Endothelial cell of umbilical vein (primary cell): ENCODE measurements around the gene PFKL. TPM values are rescaled to one million over a fixed set of nuclear protein-coding genes. Genes with fewer than 3 reads are reported as not detected.

ENCODE experiments used
- BruUV-seq: library from RNA; stranded (reverse); fragments of 400-500 nt; replicated peaks from 2 replicates; lab custom pipeline; 2021; lab: Mats Ljungman, UMichigan
- CTCF ChIA-PET: fragments of 300-600, 350-600 bp; sonication (Branson Sonifier 250); formaldehyde crosslinking; loops from one replicate; lab custom pipeline; 2021; ENCODE audit warnings: antibody characterized with exemption, inconsistent platforms; lab: Charles Lee
- POLR2A ChIA-PET: fragments of 300-600, 350-600 bp; sonication (Branson Sonifier 250); formaldehyde crosslinking; loops from one replicate; lab custom pipeline; 2021; ENCODE audit warnings: antibody characterized with exemption, inconsistent platforms; lab: Charles Lee
- DNase-seq: peaks from one replicate; pipeline ENCODE4 v3.0.0-alpha.2; 2011; ENCODE audit warnings: low read depth, low spot score
- FAIRE-seq: peaks from 2 replicates; lab custom pipeline; 2011; peaks lifted over from hg19 to GRCh38; lab: Jason Lieb, UNC
- H2AFZ ChIP-seq: 2 replicates; pipeline ENCODE4 v1.6.0; 2012; ENCODE audit warnings: low read depth, low read length, control low read depth, inconsistent platforms
- H3K27ac ChIP-seq: 2 replicates; pipeline ENCODE4 v1.5.1; 2011; ENCODE audit warnings: low read depth, mild to moderate bottlenecking, control low read depth, low read length, moderate library complexity; ENCODE audit not compliant: insufficient read depth
- H3K27me3 ChIP-seq, 2 experiments: 2 replicates each; pipeline versions ENCODE4 v1.6.0 to v1.6.1; 2011; ENCODE audit warnings: low read length in 2 of 2, mixed read lengths in 1 of 2; ENCODE audit not compliant: control insufficient read depth in 2 of 2, insufficient read depth in 2 of 2
- H3K36me3 ChIP-seq, 2 experiments: 2 replicates in 1 of 2; 3 replicates in 1 of 2; pipeline ENCODE4 v1.5.1; 2011; ENCODE audit warnings: low read length in 2 of 2, mild to moderate bottlenecking in 1 of 2, moderate library complexity in 1 of 2; ENCODE audit not compliant: control insufficient read depth in 2 of 2, insufficient read depth in 2 of 2; ENCODE audit errors: extremely low read depth in 1 of 2
- H3K4me1 ChIP-seq: 3 replicates; pipeline ENCODE4 v1.5.1; 2011; ENCODE audit warnings: mild to moderate bottlenecking, low read length; ENCODE audit not compliant: control insufficient read depth, insufficient read depth; ENCODE audit errors: extremely low read depth
- H3K4me2 ChIP-seq: 2 replicates; pipeline ENCODE4 v1.6.1; 2011; ENCODE audit warnings: low read length, control low read depth, mixed read lengths; ENCODE audit not compliant: insufficient read depth
- H3K4me3 ChIP-seq, 3 experiments: fragments of 200-600 bp in 1 of 3; sonication (generic), shearing (Covaris generic) in 1 of 3; replicated peaks in 1 of 3; 2 replicates each; pipeline ENCODE4 v1.5.1; 2011 to 2016; ENCODE audit warnings: control low read depth in 3 of 3, low read length in 3 of 3, mild to moderate bottlenecking in 2 of 3, inconsistent platforms in 1 of 3, low read depth in 1 of 3, moderate library complexity in 1 of 3; ENCODE audit not compliant: insufficient read depth in 1 of 3
- H3K79me2 ChIP-seq: 2 replicates; pipeline ENCODE4 v1.6.0; 2012; ENCODE audit warnings: low read length, inconsistent platforms; ENCODE audit not compliant: control insufficient read depth, insufficient read depth
- H3K9ac ChIP-seq: replicated peaks from 2 replicates; pipeline ENCODE3; 2011; ENCODE audit warnings: low read length, control low read depth; ENCODE audit not compliant: insufficient read depth; ENCODE audit errors: extremely low read depth
- H3K9me1 ChIP-seq: replicated peaks from 3 replicates; pipeline ENCODE4 v1.6.0; 2011; ENCODE audit warnings: mild to moderate bottlenecking, low read length; ENCODE audit not compliant: control insufficient read depth, insufficient read depth; ENCODE audit errors: extremely low read depth
- H3K9me3 ChIP-seq: replicated peaks from 2 replicates; pipeline ENCODE4 v1.5.1; 2012; ENCODE audit warnings: low read length, inconsistent platforms; ENCODE audit not compliant: control insufficient read depth, insufficient read depth
- H4K20me1 ChIP-seq: replicated peaks from 2 replicates; pipeline ENCODE3; 2011; ENCODE audit warnings: mild to moderate bottlenecking, low read length; ENCODE audit not compliant: control insufficient read depth, insufficient read depth; ENCODE audit errors: extremely low read depth
- CTCF ChIP-seq, 2 donors: IDR thresholded peaks; 1 replicate in 1 of 2; 2 replicates in 1 of 2; pipeline ENCODE4 v1.5.1; 2011; ENCODE audit warnings: low read length in 2 of 2, mild to moderate bottlenecking in 2 of 2, moderate library complexity in 2 of 2, control low read depth in 1 of 2, inconsistent platforms in 1 of 2, low read depth in 1 of 2; ENCODE audit not compliant: insufficient read depth in 1 of 2; ENCODE audit errors: extremely low read depth in 1 of 2
- EZH2 ChIP-seq: IDR thresholded peaks from 2 replicates; pipeline ENCODE4 v1.6.1; 2012; ENCODE audit warnings: borderline replicate concordance, low read depth, mild to moderate bottlenecking, moderate library complexity, low read length, inconsistent platforms; ENCODE audit not compliant: severe bottlenecking
- FOS ChIP-seq: IDR thresholded peaks from 2 replicates; pipeline ENCODE4 v1.6.1; 2011; ENCODE audit warnings: mild to moderate bottlenecking, low read length, moderate library complexity, borderline replicate concordance; ENCODE audit not compliant: insufficient read depth
- GATA2 ChIP-seq: IDR thresholded peaks from 2 replicates; pipeline ENCODE4 v1.7.0; 2011; ENCODE audit warnings: low read depth, mild to moderate bottlenecking, moderate library complexity, mixed read lengths, low read length; ENCODE audit not compliant: insufficient read length, insufficient read depth
- JUN ChIP-seq: IDR thresholded peaks from 2 replicates; pipeline ENCODE4 v1.6.1; 2011; ENCODE audit warnings: borderline replicate concordance, low read depth; ENCODE audit not compliant: insufficient read length, insufficient read depth
- MAX ChIP-seq: IDR thresholded peaks from 2 replicates; pipeline ENCODE4 v1.6.1; 2011; ENCODE audit not compliant: insufficient read depth, insufficient read length
- MYC ChIP-seq: IDR thresholded peaks from one replicate; pipeline ENCODE4 v1.6.1; 2011; ENCODE audit warnings: mild to moderate bottlenecking, low read depth, low read length
- POLR2A ChIP-seq: IDR thresholded peaks from 2 replicates; pipeline ENCODE4 v1.6.1; 2012; ENCODE audit warnings: low read depth, mild to moderate bottlenecking, control low read depth, low read length
- POLR2AphosphoS5 ChIP-seq: IDR thresholded peaks from 2 replicates; pipeline ENCODE4 v1.6.1; 2012; ENCODE audit warnings: low read depth, mild to moderate bottlenecking, control low read depth, low read length, moderate library complexity; ENCODE audit not compliant: insufficient read depth
- dilution Hi-C: fragments of 300-500 bp; cut with MboI; formaldehyde crosslinking; loops from one replicate; pipeline ENCODE4 v1.15.0; 2019; ENCODE audit warnings: low sequenced_read_pairs; ENCODE audit not compliant: extremely low pct_ligation_motif_present
- intact Hi-C: fragments of 100-400 bp; cut with micrococcal nuclease; formaldehyde crosslinking; loops from one replicate; pipeline ENCODE4 v1.10.0; 2022
- polyA plus RNA-seq, 4 experiments: library from polyadenylated mRNA; depleted of rRNA in 3 of 4; stranded (reverse) in 3 of 4; unstranded in 1 of 4; fragments of >200 nt; gene quantifications; 2 replicates each; pipeline versions ENCODE4 v1.2.1 to v1.2.3, GENCODE V29; 2011 to 2012; ENCODE audit warnings: missing spikeins in 1 of 4
- total RNA-seq: library from RNA; stranded (reverse); gene quantifications from 2 replicates; pipeline ENCODE4 v1.2.3, GENCODE V29; 2021

The PFKL gene
- total and polyA plus RNA-seq, 2 donors (not counting 3 experiments of a cell fraction or from before 2014, with no cell fraction given): 137 to 154 TPM

- POLR2A ChIA-PET: interaction anchor here (0.6 kb wide), 1 partner anchor 14 kb away, joined by 3 read pairs; no protein-coding TSS in a partner anchor
- no TSS peak for BruUV-seq
- CTCF ChIA-PET: no interaction called here
- peaks cover 0 to 3% of the 10 kb centered on the region in 2 experiments for H3K27me3 ChIP-seq
- DNase-seq (no peak), FAIRE-seq (no peak)
- H3K27ac ChIP-seq: no peak overlapping the region
- H3K9me3 ChIP-seq: no peaks in the 10 kb centered on the region
- TF ChIP-seq MAX: no peak
- TF ChIP-seq MYC: no peak
- TF ChIP-seq EZH2: no peak
- TF ChIP-seq POLR2AphosphoS5: no peak
- TF ChIP-seq CTCF (IDR thresholded peaks at IDR 0.05; ENCODE audit: extremely low read depth in 1 of 2, insufficient read depth in 1 of 2, low read depth in 1 of 2, low read length in 2 of 2): no peak
- no peak for TF ChIP-seq JUN
- no peak for TF ChIP-seq GATA2
- TF ChIP-seq POLR2A: no peak
- TF ChIP-seq FOS: no peak
- H3K36me3 ChIP-seq: no peaks in the 10 kb centered on the region
- no peaks in the 10 kb centered on the region for H3K79me2 ChIP-seq
- no peak overlapping the region for H3K9ac ChIP-seq
- H3K4me3 ChIP-seq: no peak overlapping the region
- no peaks in the 10 kb centered on the region for H3K4me1 ChIP-seq
- no peaks in the 10 kb centered on the region for H4K20me1 ChIP-seq
- no peaks in the 10 kb centered on the region for H3K9me1 ChIP-seq
- dilution Hi-C loops: no loop called here
- intact Hi-C loops: no loop called here
- H3K4me2 ChIP-seq: no peak overlapping the region
- no peak overlapping the region for H2AFZ ChIP-seq
These were observed 15.9 kb upstream of the PFKL start for GRCh38 chr21:44283948-44284347.
